Breast epithelium (tissue), 4 donors: ENCODE results near the gene PAM16. TPM values are rescaled to one million over a fixed set of nuclear protein-coding genes. Genes with fewer than 3 reads are reported as not detected.

Experiments
- DNase-seq, 2 donors: peaks; one replicate each; pipeline ENCODE4 v3.0.0-alpha.2; 2019; ENCODE audit warnings: low spot score in 2 of 2
- H3K27ac ChIP-seq, 2 donors: fragments of 200-600 bp; sonication (generic) in 1 of 2; one replicate each; pipeline ENCODE4 v1.5.1; 2016 to 2019; ENCODE audit warnings: mild to moderate bottlenecking in 1 of 2
- H3K27me3 ChIP-seq, 2 donors: fragments of 200-600 bp; sonication (generic) in 1 of 2; one replicate each; pipeline versions ENCODE4 v1.5.1 to v1.6.0; 2017 to 2019; ENCODE audit warnings: control low read depth in 1 of 2, mild to moderate bottlenecking in 1 of 2
- H3K36me3 ChIP-seq: fragments of 200-600 bp; one replicate; pipeline ENCODE4 v1.5.1; 2019
- H3K4me1 ChIP-seq, 2 donors: fragments of 200-600 bp; sonication (generic); one replicate each; pipeline ENCODE4 v1.5.1; 2016 to 2019; ENCODE audit warnings: control low read depth in 1 of 2
- H3K4me3 ChIP-seq, 3 donors: fragments of 200-600 bp; sonication (generic); 1 replicate in 2 of 3; 2 replicates in 1 of 3; pipeline ENCODE4 v1.5.1; 2016 to 2019; ENCODE audit warnings: mild to moderate bottlenecking in 3 of 3, moderate library complexity in 2 of 3
- H3K9me3 ChIP-seq, 2 donors: fragments of 200-600 bp; sonication (generic) in 1 of 2; one replicate each; pipeline ENCODE4 v1.5.1; 2016 to 2019; ENCODE audit warnings: control low read depth in 1 of 2
- POLR2A ChIP-seq: fragments of 450-650 bp; IDR thresholded peaks from one replicate; pipeline ENCODE4 v1.6.1; 2016; ENCODE audit warnings: antibody characterized with exemption, mild to moderate bottlenecking, moderate library complexity
- POLR2AphosphoS5 ChIP-seq, 3 donors: sonication (generic); formaldehyde crosslinking; IDR thresholded peaks; one replicate each; pipeline ENCODE4 v1.6.1; 2017; ENCODE audit warnings: antibody characterized with exemption in 3 of 3
- intact Hi-C: fragments of 100-400 bp; cut with DNase I; formaldehyde crosslinking; loops from one replicate; pipeline ENCODE4 v1.15.1; 2023; ENCODE audit warnings: low total_unique reads
- total RNA-seq, 3 donors: library from RNA; depleted of rRNA; stranded (reverse); fragments of >200 nt; gene quantifications; one replicate each; pipeline ENCODE4 v1.1.0, GENCODE V29; 2016
- TF ChIP-seq, protein P1 (sequence below), 3 donors: fragments of 450-650 bp; IDR thresholded peaks; one replicate each; pipeline ENCODE4 v1.5.1; 2016 to 2017; ENCODE audit warnings: antibody characterized with exemption in 3 of 3, mild to moderate bottlenecking in 3 of 3, moderate library complexity in 3 of 3

PAM16 gene
- total RNA-seq, 3 donors from 2014 or later: 24.9 to 52.4 (median 49.9) TPM

DNA sequence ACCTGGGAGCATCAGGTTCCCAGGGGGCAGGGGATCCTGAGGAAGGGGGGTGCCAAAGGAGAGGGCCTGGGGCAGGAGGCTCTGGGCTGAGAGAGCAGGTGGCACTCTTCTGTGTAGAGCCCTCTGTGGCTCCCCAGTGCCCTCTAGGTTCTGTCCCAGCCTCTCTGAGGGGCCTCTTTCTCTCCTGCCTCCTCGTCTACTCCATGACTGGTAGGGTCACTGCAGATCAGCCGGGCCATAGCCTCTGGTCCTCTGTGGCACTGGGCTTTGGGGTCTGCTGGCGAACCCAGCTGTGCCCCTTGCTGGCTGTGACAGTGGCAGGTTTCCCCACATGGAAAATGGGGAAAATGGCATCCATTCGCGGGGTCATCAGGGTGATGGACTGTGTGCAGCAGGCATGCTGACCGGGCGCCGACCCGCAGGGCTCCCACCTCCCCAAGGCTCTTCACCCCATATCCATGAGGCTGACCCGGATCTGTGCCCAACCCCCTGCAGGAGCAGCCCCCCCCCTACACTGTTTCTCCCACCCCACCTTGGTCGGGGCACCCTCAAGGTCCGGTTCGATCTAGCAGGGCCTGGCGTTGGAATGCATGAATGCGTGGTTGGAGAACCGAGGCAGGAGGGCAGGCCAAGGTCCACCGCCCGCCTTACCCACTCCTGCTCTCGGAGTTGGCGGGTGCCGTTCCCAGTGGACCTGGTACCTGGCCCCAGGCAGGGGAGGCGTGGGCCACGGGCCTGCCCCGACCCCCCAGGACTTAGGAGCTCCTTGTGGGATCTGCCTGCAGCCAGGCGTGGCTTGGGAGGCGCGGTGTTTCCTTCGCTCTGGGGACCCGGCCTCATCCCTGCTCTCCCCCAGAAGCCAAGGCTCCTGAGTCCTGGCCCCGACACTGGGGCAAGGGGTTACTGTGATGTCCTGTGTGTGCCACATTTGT is 28.7 kb downstream of the PAM16 start:
- Histone ChIP-seq H3K9me3 (no peaks in the 10 kb centered on the region), H3K27me3 (no peaks in the 10 kb centered on the region), H3K4me3 (no peak overlapping the region), H3K36me3 (no peaks in the 10 kb centered on the region), H3K4me1 (peaks cover 21 to 48% of the 10 kb centered on the region in 2 donors), H3K27ac (peak overlapping the region; percentile 54 to 97)
- DNase-seq: no peak
- TF ChIP-seq POLR2AphosphoS5 (IDR thresholded peaks at IDR 0.05) (no peak), POLR2A (no peak)
- TF ChIP-seq, protein P1, sequence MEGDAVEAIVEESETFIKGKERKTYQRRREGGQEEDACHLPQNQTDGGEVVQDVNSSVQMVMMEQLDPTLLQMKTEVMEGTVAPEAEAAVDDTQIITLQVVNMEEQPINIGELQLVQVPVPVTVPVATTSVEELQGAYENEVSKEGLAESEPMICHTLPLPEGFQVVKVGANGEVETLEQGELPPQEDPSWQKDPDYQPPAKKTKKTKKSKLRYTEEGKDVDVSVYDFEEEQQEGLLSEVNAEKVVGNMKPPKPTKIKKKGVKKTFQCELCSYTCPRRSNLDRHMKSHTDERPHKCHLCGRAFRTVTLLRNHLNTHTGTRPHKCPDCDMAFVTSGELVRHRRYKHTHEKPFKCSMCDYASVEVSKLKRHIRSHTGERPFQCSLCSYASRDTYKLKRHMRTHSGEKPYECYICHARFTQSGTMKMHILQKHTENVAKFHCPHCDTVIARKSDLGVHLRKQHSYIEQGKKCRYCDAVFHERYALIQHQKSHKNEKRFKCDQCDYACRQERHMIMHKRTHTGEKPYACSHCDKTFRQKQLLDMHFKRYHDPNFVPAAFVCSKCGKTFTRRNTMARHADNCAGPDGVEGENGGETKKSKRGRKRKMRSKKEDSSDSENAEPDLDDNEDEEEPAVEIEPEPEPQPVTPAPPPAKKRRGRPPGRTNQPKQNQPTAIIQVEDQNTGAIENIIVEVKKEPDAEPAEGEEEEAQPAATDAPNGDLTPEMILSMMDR (IDR thresholded peaks at IDR 0.05): no peak
- intact Hi-C loops: loop anchor here (10.0 kb wide), 1 partner anchor 48 kb away; the partner anchor contains the start of gene TFAP4

DNA sequence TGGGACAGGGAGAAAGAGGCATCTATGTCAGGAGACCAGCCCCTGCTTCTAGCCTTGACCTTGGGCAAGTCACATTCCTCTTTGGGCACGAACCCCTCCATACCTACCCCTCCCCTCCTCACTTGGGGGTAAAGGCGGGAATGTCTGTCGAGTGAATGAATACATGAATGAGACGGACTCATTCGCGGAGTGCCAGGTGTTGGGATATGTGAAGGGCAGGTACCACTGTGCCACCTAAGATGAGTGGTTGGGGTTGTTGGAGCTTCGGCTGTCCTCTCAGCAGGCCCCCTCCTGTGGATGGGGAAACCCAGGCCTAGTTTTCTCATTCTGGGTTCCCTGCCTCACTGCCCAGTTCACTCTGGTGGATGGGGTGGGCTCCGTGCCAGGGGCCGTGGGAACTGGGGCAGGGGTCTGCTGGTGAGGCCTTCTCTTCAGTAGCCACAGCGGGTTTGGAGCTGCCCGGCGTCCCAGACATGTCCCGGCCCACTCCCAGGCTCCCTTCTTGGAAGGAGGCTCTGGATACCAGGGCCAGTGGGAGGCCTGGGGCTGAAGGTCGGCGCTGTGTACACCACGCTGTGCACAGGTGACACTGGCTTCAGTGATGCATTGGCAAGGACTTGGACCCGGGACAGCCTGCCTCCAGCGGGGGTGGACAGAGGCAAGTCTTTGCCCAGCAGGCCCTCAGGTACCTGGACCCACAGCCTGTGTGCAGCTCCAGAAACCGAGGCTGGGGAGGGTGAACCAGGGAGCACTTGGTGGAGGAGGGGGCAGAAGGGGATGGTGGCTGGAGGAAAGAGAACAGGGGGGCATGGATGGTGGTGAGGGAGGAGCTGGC is 29.6 kb downstream of the PAM16 start:
- H3K4me1 ChIP-seq: peaks cover 28 to 44% of the 10 kb centered on the region in 2 donors
- intact Hi-C loops: loop anchor here (10.0 kb wide), 1 partner anchor 47 kb away; the partner anchor contains the start of gene TFAP4
- no peak for TF ChIP-seq POLR2A
- H3K9me3 ChIP-seq: no peaks in the 10 kb centered on the region
- H3K27ac ChIP-seq: peak overlapping the region; percentile 62 to 97
- no peaks in the 10 kb centered on the region for H3K27me3 ChIP-seq
- DNase-seq: no peak
- no peaks in the 10 kb centered on the region for H3K36me3 ChIP-seq
- H3K4me3 ChIP-seq: no peak overlapping the region

DNA sequence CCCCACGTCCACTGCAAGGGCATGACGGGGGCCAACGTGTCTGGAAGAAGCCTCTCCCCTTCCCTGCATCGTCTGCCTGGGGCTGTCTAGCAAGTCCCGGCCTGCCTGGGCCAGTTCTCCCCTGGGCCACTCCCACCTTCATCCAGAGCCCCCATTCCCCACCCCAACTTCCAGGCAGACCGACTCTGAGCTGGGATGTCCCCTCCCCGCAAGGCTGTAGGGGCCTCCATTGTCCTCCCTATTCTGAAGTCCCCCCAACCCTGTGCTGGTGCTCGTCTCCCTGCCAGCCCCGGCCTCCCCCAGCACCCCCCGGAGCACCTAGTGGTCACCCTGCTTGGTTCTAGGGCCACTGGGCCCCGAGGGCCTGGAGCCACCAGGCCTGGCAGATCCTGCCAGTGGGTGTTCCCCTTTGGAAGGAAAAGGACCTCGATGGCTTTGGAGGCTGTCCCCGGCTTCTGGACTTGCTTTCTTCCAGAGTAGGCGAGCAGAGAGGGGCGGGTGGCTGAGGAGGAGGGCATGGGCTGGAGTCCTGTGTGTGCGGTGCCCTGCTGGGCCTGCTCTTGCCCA is 30.5 kb downstream of the PAM16 start:
- peak overlapping the region in 1 of 3 donors; percentile 49 for H3K4me3 ChIP-seq
- peak overlapping the region; percentile 62 to 97 for H3K27ac ChIP-seq
- H3K27me3 ChIP-seq: no peaks in the 10 kb centered on the region
- DNase-seq: no peak
- no peaks in the 10 kb centered on the region for H3K36me3 ChIP-seq
- intact Hi-C loops: loop anchor here (10.0 kb wide), 1 partner anchor 46 kb away; the partner anchor contains the start of gene TFAP4
- TF ChIP-seq POLR2A (no peak), POLR2AphosphoS5 (IDR thresholded peaks at IDR 0.05) (no peak)
- TF ChIP-seq, protein P1 (IDR thresholded peaks at IDR 0.05): no peak
- H3K4me1 ChIP-seq: peaks cover 28 to 44% of the 10 kb centered on the region in 2 donors
- H3K9me3 ChIP-seq: no peaks in the 10 kb centered on the region

DNA sequence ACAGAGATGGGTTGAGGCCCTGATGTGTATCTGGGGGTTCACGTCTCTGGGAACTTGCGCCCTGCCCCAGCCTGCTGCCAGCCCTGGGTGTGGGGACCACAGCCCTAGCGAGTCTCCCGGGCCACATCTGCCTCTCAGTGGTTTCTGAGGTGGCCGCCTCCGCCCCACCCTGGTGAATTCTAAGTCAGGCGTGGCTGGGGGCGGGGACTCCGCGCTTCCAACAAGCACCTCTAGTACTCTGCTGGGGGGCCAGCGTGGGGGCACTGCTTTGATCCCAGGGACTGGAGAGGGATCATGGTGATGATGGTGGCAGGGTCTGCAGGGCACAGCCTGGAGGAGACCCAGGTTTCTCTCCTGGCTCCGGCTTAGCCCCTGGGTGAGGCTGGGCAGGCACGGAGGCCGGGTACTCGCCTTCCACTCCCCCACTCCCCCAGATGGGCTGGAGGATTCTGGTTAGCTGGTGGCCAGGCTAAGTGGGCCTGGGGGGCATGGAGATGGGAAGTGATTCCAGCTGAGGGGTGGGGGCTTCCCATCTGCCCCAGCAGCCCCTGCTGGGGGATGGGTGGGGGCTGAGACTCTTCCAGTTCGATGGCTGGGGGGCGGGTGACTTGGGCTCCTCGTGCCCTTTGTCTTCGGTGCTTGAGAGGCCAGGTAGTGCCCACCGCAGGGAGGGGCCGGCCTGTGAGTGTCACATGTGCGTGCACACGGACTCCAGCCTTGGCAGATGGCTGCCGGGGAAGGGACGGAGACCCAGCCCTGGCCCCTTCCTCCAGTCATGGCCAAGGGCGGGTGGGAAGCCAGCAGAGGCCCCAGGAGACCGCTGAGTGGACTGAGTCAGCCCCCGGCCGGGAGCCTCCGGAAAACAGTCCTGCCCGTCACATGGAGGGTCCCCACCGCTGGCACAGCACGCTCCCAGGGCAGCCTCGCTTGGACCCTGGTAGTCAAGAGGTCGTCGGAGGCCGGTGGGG is 31.4 kb downstream of the PAM16 start:
- H3K27me3 ChIP-seq: no peaks in the 10 kb centered on the region
- H3K27ac ChIP-seq: peak overlapping the region; percentile 62 to 97
- peak overlapping the region in 2 of 3 donors; percentile 5 to 49 for H3K4me3 ChIP-seq
- intact Hi-C loops: loop anchor here (10.0 kb wide), 1 partner anchor 45 kb away; the partner anchor contains the start of gene TFAP4
- no peaks in the 10 kb centered on the region for H3K36me3 ChIP-seq
- peaks cover 24 to 39% of the 10 kb centered on the region in 2 donors for H3K4me1 ChIP-seq
- H3K9me3 ChIP-seq: no peaks in the 10 kb centered on the region
- DNase-seq: no peak
- TF ChIP-seq, protein P1 (IDR thresholded peaks at IDR 0.05): no peak
- TF ChIP-seq POLR2AphosphoS5 (IDR thresholded peaks at IDR 0.05) (no peak), POLR2A (no peak)
